Lower leg skin (tissue), 3 donors: ENCODE results near the gene TMEM190.

Source experiments
- CTCF ChIP-seq, 3 donors: fragments of 450-650 bp; IDR thresholded peaks; one replicate each; pipeline ENCODE4 v1.5.1; 2016; ENCODE audit warnings: antibody characterized with exemption in 3 of 3, mild to moderate bottlenecking in 3 of 3, moderate library complexity in 2 of 3
- POLR2A ChIP-seq, 2 donors: fragments of 450-650 bp; IDR thresholded peaks; one replicate each; pipeline ENCODE4 v1.6.1; 2016 to 2017; ENCODE audit warnings: antibody characterized with exemption in 2 of 2, mild to moderate bottlenecking in 1 of 2, moderate library complexity in 1 of 2

- no peak for TF ChIP-seq CTCF (IDR thresholded peaks at IDR 0.05)
- TF ChIP-seq POLR2A (IDR thresholded peaks at IDR 0.05) = no peak
Measured at GRCh38 chr19:55336101-55336500, 40.5 kb upstream of the TMEM190 start.
